IPS-18a (cell line): ENCODE results near the gene GCK.
"Not testable (repeated sequence)": the region's sequence is repeated elsewhere in the genome, so short reads cannot be mapped to it uniquely, and the experiment has no call there.

Experiments used
- H3K27ac ChIP-seq: one replicate; pipeline ENCODE4 v1.5.1; 2013; ENCODE audit warnings: low read length
- H3K27me3 ChIP-seq: one replicate; pipeline ENCODE4 v1.6.1; 2013; ENCODE audit warnings: mild to moderate bottlenecking, low read length; ENCODE audit not compliant: control insufficient read depth, insufficient read depth
- H3K36me3 ChIP-seq: one replicate; pipeline ENCODE4 v1.6.1; 2013; ENCODE audit warnings: low read depth, low read length; ENCODE audit not compliant: control insufficient read depth
- H3K4me1 ChIP-seq: one replicate; pipeline ENCODE4 v1.6.1; 2013; ENCODE audit warnings: low read depth, low read length; ENCODE audit not compliant: control insufficient read depth
- H3K4me3 ChIP-seq: one replicate; pipeline ENCODE4 v1.5.1; 2013; ENCODE audit warnings: low read length
- H3K9ac ChIP-seq: one replicate; pipeline ENCODE4 v1.6.1; 2013; ENCODE audit warnings: mild to moderate bottlenecking, low read length, moderate library complexity
- H3K9me3 ChIP-seq: one replicate; pipeline ENCODE4 v1.6.1; 2013; ENCODE audit warnings: low read depth, low read length; ENCODE audit not compliant: control insufficient read depth

GCK gene

DNA sequence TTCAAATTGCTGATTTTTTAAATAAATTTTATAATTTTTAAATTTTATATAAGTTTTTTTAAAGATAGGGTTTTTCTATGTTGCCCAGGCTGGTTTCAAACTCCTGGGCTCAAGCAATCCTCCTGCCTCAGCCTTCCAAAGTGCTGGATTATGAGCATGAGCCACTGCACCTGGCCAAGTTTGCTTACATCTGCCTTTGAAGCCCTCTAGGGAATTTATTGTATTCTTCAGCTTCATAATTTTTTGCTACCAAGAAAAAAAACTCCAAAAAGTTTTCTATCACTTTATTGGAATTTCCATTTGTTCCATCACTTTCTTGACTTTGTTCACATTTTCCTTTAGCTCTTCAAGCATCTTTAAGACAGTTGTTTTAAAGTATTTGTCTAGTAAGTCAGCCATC lies 62.1 kb downstream of the GCK start:
- H3K27me3 ChIP-seq = peaks cover 5% of the 10 kb centered on the region

DNA sequence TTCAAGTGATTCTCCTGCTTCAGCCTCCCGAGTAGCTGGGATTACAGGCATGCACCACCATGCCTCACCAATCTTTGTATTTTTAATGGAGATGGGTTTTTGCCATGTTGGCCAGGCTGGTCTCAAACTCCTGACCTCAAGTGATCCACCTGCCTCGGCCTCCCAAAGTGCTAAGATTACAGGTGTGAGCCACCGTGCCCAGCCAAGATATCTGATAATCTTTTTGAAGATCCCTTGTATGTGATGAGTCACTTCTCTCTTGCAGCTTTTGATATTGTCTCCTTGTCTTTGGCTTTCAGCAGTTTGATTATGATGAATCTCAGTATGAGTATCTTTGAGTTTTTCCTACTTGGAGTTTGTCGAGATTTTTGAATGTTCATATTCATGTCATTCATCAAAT lies 62.7 kb downstream of the GCK start:
- not testable (repeated sequence) for H3K4me1 ChIP-seq, H3K9me3 ChIP-seq, H3K27ac ChIP-seq, H3K27me3 ChIP-seq, H3K9ac ChIP-seq, H3K4me3 ChIP-seq, H3K36me3 ChIP-seq

More for the DNA sequence above, 62.1 kb downstream of the GCK start:
- Histone ChIP-seq H3K36me3 (no peaks in the 10 kb centered on the region), H3K27ac (no peak overlapping the region), H3K4me1 (peaks cover 3% of the 10 kb centered on the region), H3K9ac (no peak overlapping the region), H3K4me3 (no peak overlapping the region), H3K9me3 (no peaks in the 10 kb centered on the region)

- no peaks in the 10 kb centered on the region for H3K9me3 ChIP-seq
- H3K9ac ChIP-seq = no peak overlapping the region
- H3K36me3 ChIP-seq = peaks cover 20% of the 10 kb centered on the region
- no peak overlapping the region for H3K27ac ChIP-seq
- H3K27me3 ChIP-seq = peaks cover 5% of the 10 kb centered on the region
- H3K4me3 ChIP-seq = no peak overlapping the region
- peaks cover 3% of the 10 kb centered on the region for H3K4me1 ChIP-seq
Observed at GRCh38 chr7:44124822-44125202, 64.4 kb downstream of the GCK start.

DNA sequence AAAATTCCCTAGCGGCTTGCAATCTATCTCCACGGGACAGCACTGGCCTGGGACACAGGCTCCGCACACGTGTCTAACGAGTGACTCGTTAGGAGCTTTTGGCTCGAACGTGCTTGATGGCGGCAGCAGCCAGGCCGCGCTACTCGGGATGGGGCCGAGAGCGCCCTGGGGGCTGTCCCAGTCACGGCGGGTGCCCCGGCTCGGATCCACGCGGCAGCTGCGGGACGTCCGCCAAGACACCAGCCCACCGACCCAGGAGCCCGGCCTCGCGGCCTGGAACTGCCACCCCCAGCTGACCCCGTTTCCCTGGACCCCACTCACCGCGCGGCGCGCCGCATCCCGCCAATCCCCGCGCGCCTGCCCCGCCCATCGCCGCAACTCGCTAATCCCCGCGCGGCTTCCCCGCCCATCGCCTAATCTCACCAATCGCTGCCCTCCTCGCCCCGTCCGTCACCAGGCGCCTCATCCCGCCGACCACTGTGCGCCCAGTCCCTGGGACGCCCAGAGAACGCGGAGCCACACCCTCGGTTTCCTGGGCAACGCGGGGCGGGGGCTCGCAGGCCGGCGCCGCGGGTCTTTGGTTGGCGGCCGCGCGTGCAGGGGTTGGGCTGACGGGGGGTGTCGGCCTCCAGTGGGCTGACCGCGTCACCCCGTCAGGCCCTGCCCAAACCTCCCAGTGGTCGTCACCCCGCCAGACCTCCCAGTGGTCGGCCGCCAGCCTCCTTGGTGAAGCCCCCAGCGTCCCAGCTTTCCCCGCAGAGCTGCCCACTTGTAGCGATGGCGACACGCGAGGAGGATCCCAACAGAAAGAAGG lies 65.8 kb downstream of the GCK start, which contains the start of gene POLD2:
TSS of gene POLD2 (minus strand) at position 359 of the 814 bp plus-strand sequence. CDS start 1,495 bp downstream, outside the sequence.
- H3K9ac ChIP-seq = peak within 1 kb of the TSS; percentile 75
- peaks cover 3% of the 10 kb centered on the region for H3K4me1 ChIP-seq
- no peaks in the 10 kb centered on the region for H3K9me3 ChIP-seq
- peak within 1 kb of the TSS; percentile 74 for H3K4me3 ChIP-seq
- H3K27ac ChIP-seq = no peak within 1 kb of the TSS
- H3K27me3 ChIP-seq = peaks cover 5% of the 10 kb centered on the region
- H3K36me3 ChIP-seq = peaks cover 29% of the 10 kb centered on the region

- H3K4me3 ChIP-seq = peak overlapping the region; percentile 74
- H3K9me3 ChIP-seq = no peaks in the 10 kb centered on the region
- H3K36me3 ChIP-seq = peaks cover 37% of the 10 kb centered on the region
- H3K27ac ChIP-seq = no peak overlapping the region
- H3K27me3 ChIP-seq = peaks cover 5% of the 10 kb centered on the region
- H3K9ac ChIP-seq = peak overlapping the region; percentile 75
- peaks cover 3% of the 10 kb centered on the region for H3K4me1 ChIP-seq
Observed at GRCh38 chr7:44122529-44122928, 66.7 kb downstream of the GCK start.

DNA sequence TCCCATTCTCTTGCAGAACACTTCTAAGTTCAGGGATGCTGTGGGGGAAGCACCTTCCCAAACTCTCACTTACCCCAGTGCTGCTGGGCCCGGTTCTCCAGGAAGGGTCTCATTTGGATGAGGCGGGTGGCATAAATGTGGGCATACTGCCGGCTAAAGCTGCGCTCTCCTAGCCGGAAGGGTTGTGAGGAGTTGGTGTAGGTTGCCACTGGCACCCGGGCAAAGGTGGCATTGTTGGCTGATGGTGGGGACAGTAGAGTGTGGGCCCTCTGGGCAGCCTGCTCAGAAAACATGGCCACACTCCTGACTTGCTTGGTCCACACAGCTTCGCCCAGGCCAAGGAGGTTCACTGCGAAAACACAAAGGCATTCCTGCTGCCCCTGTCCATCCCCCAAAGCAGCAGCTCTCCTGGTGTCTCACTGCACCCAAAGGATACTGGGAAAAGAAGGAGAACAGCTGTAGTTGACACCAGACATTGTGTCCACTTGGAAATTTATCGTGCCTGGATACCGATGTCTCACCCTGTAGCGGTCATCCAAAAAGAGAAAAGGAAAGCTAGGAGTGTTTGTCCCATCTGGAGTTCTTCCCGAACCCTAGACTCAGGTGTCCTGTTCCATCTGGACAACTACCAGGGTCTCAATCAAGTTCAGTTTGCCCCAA lies 67.3 kb downstream of the GCK start:
- no peak overlapping the region for H3K9ac ChIP-seq
- H3K27me3 ChIP-seq = peaks cover 5% of the 10 kb centered on the region
- H3K9me3 ChIP-seq = no peaks in the 10 kb centered on the region
- peaks cover 44% of the 10 kb centered on the region for H3K36me3 ChIP-seq
- peaks cover 3% of the 10 kb centered on the region for H3K4me1 ChIP-seq
- H3K27ac ChIP-seq = no peak overlapping the region
- H3K4me3 ChIP-seq = peak overlapping the region; percentile 28

GRCh38 chr7:44120395-44120794 lies 68.8 kb downstream of the GCK start:
- Histone ChIP-seq H3K9me3 (no peaks in the 10 kb centered on the region), H3K36me3 (peaks cover 55% of the 10 kb centered on the region), H3K9ac (no peak overlapping the region), H3K27me3 (peaks cover 5% of the 10 kb centered on the region), H3K4me3 (no peak overlapping the region), H3K4me1 (peaks cover 3% of the 10 kb centered on the region), H3K27ac (no peak overlapping the region)

DNA sequence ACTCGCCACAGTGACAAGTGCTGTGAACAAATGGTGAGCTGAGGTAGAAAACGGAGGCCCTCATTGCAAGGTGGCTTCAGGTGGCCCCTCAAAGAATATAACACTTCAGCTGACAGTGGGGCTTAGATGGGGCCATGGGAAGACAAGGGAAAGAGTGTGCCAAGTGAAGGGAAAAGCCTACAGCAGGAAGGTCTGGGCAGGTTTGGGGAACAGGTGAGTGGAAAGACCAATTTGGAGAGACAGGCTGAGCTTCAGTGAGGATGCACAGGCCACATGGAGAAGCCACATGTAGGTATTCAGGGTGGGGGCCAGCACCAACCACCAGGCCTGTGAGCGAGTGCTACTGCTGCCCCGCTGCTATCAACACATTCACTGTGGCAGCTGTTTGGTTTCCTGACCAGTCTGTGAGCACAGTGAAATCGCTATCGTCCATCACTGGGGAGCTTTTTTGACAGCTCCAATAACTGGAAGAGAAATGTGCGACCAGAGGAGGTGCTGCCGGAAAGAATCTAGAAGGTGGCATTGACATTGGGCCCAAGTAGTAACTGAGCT lies 69.3 kb downstream of the GCK start:
- H3K36me3 ChIP-seq = peaks cover 60% of the 10 kb centered on the region
- H3K4me1 ChIP-seq = peaks cover 3% of the 10 kb centered on the region
- no peak overlapping the region for H3K27ac ChIP-seq
- no peak overlapping the region for H3K4me3 ChIP-seq
- no peak overlapping the region for H3K9ac ChIP-seq
- no peaks in the 10 kb centered on the region for H3K9me3 ChIP-seq
- peaks cover 5% of the 10 kb centered on the region for H3K27me3 ChIP-seq

- no peak overlapping the region for H3K9ac ChIP-seq
- H3K36me3 ChIP-seq = peaks cover 70% of the 10 kb centered on the region
- no peaks in the 10 kb centered on the region for H3K9me3 ChIP-seq
- no peak overlapping the region for H3K27ac ChIP-seq
- no peak overlapping the region for H3K4me3 ChIP-seq
- no peaks in the 10 kb centered on the region for H3K27me3 ChIP-seq
- H3K4me1 ChIP-seq = peaks cover 3% of the 10 kb centered on the region
Observed at GRCh38 chr7:44117801-44118429, 71.3 kb downstream of the GCK start.

DNA sequence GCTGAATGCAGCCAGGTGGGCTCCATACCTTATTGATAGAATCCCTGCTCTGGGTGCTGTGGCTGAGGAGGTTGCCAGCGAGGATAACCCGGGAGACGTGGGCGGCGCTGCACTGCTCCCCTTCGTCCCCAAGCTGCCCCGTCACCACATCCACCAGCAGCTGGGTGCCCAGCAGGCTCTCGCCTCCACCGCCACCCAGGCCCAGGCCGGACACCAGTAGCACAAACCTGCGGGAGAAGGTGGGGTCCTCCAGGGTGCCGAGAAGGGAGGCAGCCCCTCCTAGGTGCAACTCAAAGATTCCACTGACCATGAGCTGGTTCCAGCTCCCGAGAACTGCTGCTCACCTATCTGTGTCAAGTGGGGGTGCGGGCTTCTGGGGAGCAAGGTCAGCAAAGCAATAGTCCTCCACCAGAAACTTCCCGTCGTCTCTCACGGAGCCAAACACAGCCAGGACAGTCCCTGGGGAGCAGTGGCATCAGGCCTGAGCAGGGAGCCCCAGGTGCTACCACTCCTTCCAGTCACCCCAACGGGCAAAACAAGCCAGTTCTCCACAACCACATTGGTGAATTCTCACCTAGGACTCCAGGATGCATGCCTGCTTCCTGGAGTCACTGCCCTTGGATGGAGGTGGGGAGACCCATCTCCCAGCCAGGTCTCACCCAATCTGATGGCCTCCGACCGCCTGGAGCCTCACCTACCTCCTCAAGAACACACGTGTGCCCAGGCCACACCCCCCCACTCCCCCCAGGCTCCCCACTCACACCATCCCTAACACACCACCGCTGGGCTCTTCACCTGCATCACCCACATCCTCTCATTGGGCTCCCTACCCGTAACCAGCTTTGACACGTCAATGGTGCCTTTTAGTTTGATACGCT lies 72.2 kb downstream of the GCK start:
- Histone ChIP-seq H3K9me3 (no peaks in the 10 kb centered on the region), H3K27me3 (no peaks in the 10 kb centered on the region)

More for the DNA sequence above, 72.2 kb downstream of the GCK start:
- no peaks in the 10 kb centered on the region for H3K4me1 ChIP-seq
- no peak overlapping the region for H3K4me3 ChIP-seq
- peaks cover 70% of the 10 kb centered on the region for H3K36me3 ChIP-seq
- H3K27ac ChIP-seq = no peak overlapping the region
- no peak overlapping the region for H3K9ac ChIP-seq
